GM12878 (cell line): Measurements from ENCODE around the gene OGFRL1. TPM values are rescaled to one million over a fixed set of nuclear protein-coding genes. Genes with fewer than 3 reads are reported as not detected.
A peak's percentile ranks its signal among the peaks of the same experiment; 100 is the strongest.

ENCODE experiments used
- ATAC-seq: fragments of 200-7000 bp; cut with Tn5 transposase; 3 replicates; pipeline ENCODE4 v1.9.1; 2020; ENCODE audit warnings: mild to moderate bottlenecking, moderate library complexity
- BruUV-seq: library from RNA; stranded (reverse); fragments of 400-500 nt; replicated peaks from 2 replicates; lab custom pipeline; 2021; lab: Mats Ljungman, UMichigan
- CTCF ChIA-PET: fragments of 300-600 bp; sonication (Branson Sonifier 250); formaldehyde crosslinking; extraction: SDS; loops from one replicate; lab custom pipeline; 2021; ENCODE audit warnings: inconsistent platforms; lab: Yijun Ruan, JAX
- POLR2A ChIA-PET: fragments of 350-600 bp; formaldehyde crosslinking; extraction: SDS; loops from one replicate; lab custom pipeline; 2021; ENCODE audit warnings: inconsistent platforms; lab: Charles Lee
- RAD21 ChIA-PET: fragments of 300-600 bp; sonication (Branson Sonifier 250); formaldehyde crosslinking; loops from one replicate; lab custom pipeline; 2023; ENCODE audit warnings: antibody characterized with exemption; ENCODE audit not compliant: unreplicated experiment; lab: Charles Lee
- SMC1A ChIA-PET: fragments of 300-600 bp; sonication (Branson Sonifier 250); formaldehyde crosslinking; loops from one replicate; lab custom pipeline; 2023; ENCODE audit not compliant: unreplicated experiment, uncharacterized antibody; lab: Charles Lee
- DNase-seq: peaks from one replicate; pipeline ENCODE4 v3.0.0-alpha.2; 2011; ENCODE audit warnings: low read depth, low spot score
- FAIRE-seq: peaks from 3 replicates; lab custom pipeline; 2011; peaks lifted over from hg19 to GRCh38; lab: Jason Lieb, UNC
- H2AFZ ChIP-seq: 2 replicates; pipeline ENCODE4 v1.6.0; 2011; ENCODE audit warnings: low read depth, low read length, control low read depth; ENCODE audit not compliant: control insufficient read depth
- H3K27ac ChIP-seq: 2 replicates; pipeline ENCODE4 v1.5.1; 2011; ENCODE audit warnings: control low read depth; ENCODE audit not compliant: control insufficient read depth, insufficient read depth
- H3K27me3 ChIP-seq, 2 experiments: replicated peaks in 1 of 2; 2 replicates each; pipeline versions ENCODE4 v1.6.0 to v1.6.1; 2011; ENCODE audit warnings: low read length in 1 of 2; ENCODE audit not compliant: control insufficient read depth in 2 of 2, insufficient read depth in 2 of 2
- H3K36me3 ChIP-seq, 2 experiments: 2 replicates each; pipeline ENCODE4 v1.5.1; 2011; ENCODE audit warnings: low read length in 1 of 2; ENCODE audit not compliant: control insufficient read depth in 2 of 2, insufficient read depth in 2 of 2
- H3K4me1 ChIP-seq: 2 replicates; pipeline ENCODE4 v1.6.1; 2011; ENCODE audit warnings: mild to moderate bottlenecking, low read length, moderate library complexity, mixed read lengths; ENCODE audit not compliant: control insufficient read depth, insufficient read depth
- H3K4me2 ChIP-seq: 2 replicates; pipeline ENCODE4 v1.6.0; 2011; ENCODE audit warnings: control low read depth; ENCODE audit not compliant: control insufficient read depth, insufficient read depth
- H3K4me3 ChIP-seq: fragments of 200-600 bp; sonication (generic); 2 replicates; pipeline ENCODE4 v1.5.1; 2016
- H3K79me2 ChIP-seq: 2 replicates; pipeline ENCODE4 v1.6.0; 2011; ENCODE audit warnings: low read length; ENCODE audit not compliant: control insufficient read depth, insufficient read depth
- H3K9ac ChIP-seq: 2 replicates; pipeline ENCODE4 v1.8.0; 2011; ENCODE audit warnings: low read length, control low read depth, mixed read lengths; ENCODE audit not compliant: control insufficient read depth, insufficient read depth
- H3K9me3 ChIP-seq: replicated peaks from 3 replicates; pipeline ENCODE4 v1.5.1; 2011; ENCODE audit warnings: mild to moderate bottlenecking, low read length; ENCODE audit not compliant: control insufficient read depth, insufficient read depth
- H4K20me1 ChIP-seq: 2 replicates; pipeline ENCODE4 v1.6.0; 2011; ENCODE audit not compliant: control insufficient read depth, insufficient read depth
- BCLAF1 ChIP-seq: fragments of 450-650 bp; IDR thresholded peaks from 2 replicates; pipeline ENCODE4 v1.6.1; 2017; ENCODE audit warnings: antibody characterized with exemption, mild to moderate bottlenecking, moderate library complexity
- CEBPB ChIP-seq, 2 experiments: fragments of 150-350 bp in 1 of 2; IDR thresholded peaks; 2 replicates each; pipeline ENCODE4 v1.6.1; 2012 to 2014; ENCODE audit warnings: low read depth in 2 of 2, low read length in 2 of 2, borderline replicate concordance in 1 of 2, inconsistent platforms in 1 of 2
- CTCF ChIP-seq, 3 experiments: IDR thresholded peaks in 2 of 3; conservative IDR thresholded peaks in 1 of 3; 2 replicates each; pipeline ENCODE4 v1.5.1; 2011; ENCODE audit warnings: low read depth in 3 of 3, low read length in 3 of 3, mild to moderate bottlenecking in 3 of 3, control low read depth in 2 of 3, moderate library complexity in 2 of 3, inconsistent platforms in 1 of 3, mixed read lengths in 1 of 3; ENCODE audit not compliant: control insufficient read depth in 2 of 3, insufficient read depth in 1 of 3; ENCODE audit errors: extremely low read depth in 1 of 3
- IKZF1 ChIP-seq: fragments of 450-650 bp; conservative IDR thresholded peaks from 2 replicates; pipeline ENCODE4 v1.6.1; 2017; ENCODE audit warnings: antibody characterized with exemption, mild to moderate bottlenecking
- SP1 ChIP-seq: IDR thresholded peaks from one replicate; pipeline ENCODE4 v1.6.1; 2011; ENCODE audit warnings: low read depth, low read length
- STAT1 ChIP-seq: fragments of 450-650 bp; conservative IDR thresholded peaks from 2 replicates; pipeline ENCODE4 v1.6.1; 2014; ENCODE audit warnings: antibody characterized with exemption, mild to moderate bottlenecking
- TAF1 ChIP-seq: IDR thresholded peaks from 2 replicates; pipeline ENCODE4 v1.6.1; 2011; ENCODE audit warnings: mild to moderate bottlenecking, low read depth, low read length, borderline replicate concordance
- ZBTB40 ChIP-seq: fragments of 450-650 bp; IDR thresholded peaks from 2 replicates; pipeline ENCODE4 v1.6.1; 2016; ENCODE audit warnings: mild to moderate bottlenecking, moderate library complexity, borderline replicate concordance
- ZNF24 ChIP-seq: fragments of 450-650 bp; IDR thresholded peaks from 2 replicates; pipeline ENCODE4 v1.6.1; 2017; ENCODE audit warnings: antibody characterized with exemption, mild to moderate bottlenecking
- ZSCAN29 ChIP-seq: fragments of 450-650 bp; IDR thresholded peaks from 2 replicates; pipeline ENCODE4 v1.6.1; 2017; ENCODE audit warnings: mild to moderate bottlenecking, moderate library complexity
- WGBS: methylation state at CpG from one replicate; pipeline ENCODE4 v1.1.6; 2016; ENCODE audit warnings: low lambda C conversion rate; ENCODE audit not compliant: insufficient replicate concordance, insufficient coverage; ENCODE audit errors: missing lambda C conversion rate; 5-methylcytosine and 5-hydroxymethylcytosine counted together
- in situ Hi-C: fragments of 300-500 bp; cut with MboI; formaldehyde crosslinking; loops from 9 replicates; pipeline ENCODE4 v1.14.3; 2018; ENCODE audit warnings: mixed read lengths
- intact Hi-C: fragments of 100-400 bp; cut with micrococcal nuclease; formaldehyde crosslinking; loops from one replicate; pipeline ENCODE4 v1.14.2; 2022; ENCODE audit not compliant: unreplicated experiment
- polyA plus RNA-seq, 11 experiments: library from polyadenylated mRNA; depleted of rRNA in 4 of 11; unstranded in 6 of 11; stranded (reverse) in 5 of 11; fragments of >200 nt; fragmentation: Nextera tagmentation in 4 of 11; fragmentation: Illumina TruSeq in 1 of 11; extraction: Ambion mirVana in 4 of 11; extraction: Trizol in 1 of 11; gene quantifications; 1 replicate in 1 of 11; 2 replicates in 10 of 11; pipeline versions ENCODE4 v1.2.1 to v1.2.3, GENCODE V29; 2011 to 2016; ENCODE audit warnings: inconsistent platforms in 2 of 11, missing spikeins in 2 of 11, low read depth in 1 of 11
- total RNA-seq, 4 experiments: library from RNA; depleted of rRNA in 3 of 4; stranded (reverse); fragments of >200 nt in 3 of 4; fragmentation: Illumina TruSeq in 1 of 4; extraction: Trizol in 1 of 4; gene quantifications; 2 replicates each; pipeline versions ENCODE4 v1.2.1 to v1.2.3, GENCODE V29; 2013 to 2021

The OGFRL1 gene
- total and polyA plus RNA-seq, 10 of the 15 experiments (the other 5 are each of a cell fraction or from before 2014, with no cell fraction given): 0.24 to 5.8 (median 2.3) TPM

- TF ChIP-seq TAF1 (no peak), ZSCAN29 (no peak), CTCF (IDR thresholded peaks at IDR 0.05 in 2 of 3, conservative IDR thresholded peaks at IDR 0.05 in 1 of 3; ENCODE audit: control insufficient read depth in 2 of 3, extremely low read depth in 1 of 3, insufficient read depth in 1 of 3, low read depth in 3 of 3, low read length in 3 of 3) (peak in 1 of 3 experiments; percentile 14; a peak in 1 of 6 replicates), BCLAF1 (no peak)
Observed at GRCh38 chr6:71248306-71248765, 40.3 kb upstream of the OGFRL1 start (continued).

- Histone ChIP-seq H3K4me2 (no peak overlapping the region), H3K9me3 (no peaks in the 10 kb centered on the region), H3K4me3 (no peak overlapping the region), H3K36me3 (no peaks in the 10 kb centered on the region), H3K27ac (no peak overlapping the region), H3K27me3 (no peaks in the 10 kb centered on the region), H3K4me1 (no peaks in the 10 kb centered on the region), H2AFZ (peak overlapping the region; percentile 9; the same call in 1 of the 2 replicates), H4K20me1 (no peaks in the 10 kb centered on the region), H3K79me2 (no peaks in the 10 kb centered on the region), H3K9ac (no peak overlapping the region)
- no peak for FAIRE-seq
- ChIA-PET RAD21 (interaction anchor here (1.3 to 1.9 kb wide), 2 partner anchors 10 to 39 kb away, joined by 3 to 7 read pairs; partner anchors contain the start of gene OGFRL1), CTCF (interaction anchor here (0.6 to 1.5 kb wide), 12 partner anchors 12 to 1118 kb away, joined by 3 to 5 read pairs (median 3); partner anchors contain the start of gene OGFRL1), SMC1A (interaction anchor here (1.0 to 3.2 kb wide), 9 partner anchors 9 to 96 kb away, joined by 3 to 13 read pairs (median 4); partner anchors contain the start of gene OGFRL1), POLR2A (no interaction called here)
- WGBS: 25% methylated on average over 2 of the region's 2 CpGs
- intact Hi-C loops (no loop called here), in situ Hi-C loops (no loop called here)
- ATAC-seq: no peak
- no TSS peak for BruUV-seq
- no peak for DNase-seq
- no peak for TF ChIP-seq SP1
- no peak for TF ChIP-seq CEBPB (IDR thresholded peaks at IDR 0.05; ENCODE audit: borderline replicate concordance in 1 of 2, low read depth in 2 of 2, low read length in 2 of 2)
- no peak for TF ChIP-seq ZBTB40
- TF ChIP-seq IKZF1: no peak
- no peak for TF ChIP-seq STAT1
- TF ChIP-seq ZNF24: no peak
Observed at GRCh38 chr6:71248878-71249544, 39.6 kb upstream of the OGFRL1 start.
